Hepatocyte (in vitro differentiated cells): Measurements from ENCODE around the gene RIC1.

Experiments used
- EZH2 ChIP-seq: fragments of 200-600 bp; sonication (generic); IDR thresholded peaks from 2 replicates; pipeline ENCODE4 v1.6.1; 2016; ENCODE audit warnings: antibody characterized with exemption, mild to moderate bottlenecking, borderline replicate concordance
- EZH2phosphoT487 ChIP-seq: fragments of 200-600 bp; sonication (generic); IDR thresholded peaks from one replicate; pipeline ENCODE4 v1.6.1; 2018; ENCODE audit warnings: antibody characterized with exemption, mild to moderate bottlenecking, low read depth, moderate library complexity; ENCODE audit not compliant: unreplicated experiment, severe bottlenecking
- TF ChIP-seq, protein P1 (sequence below): fragments of 200-600 bp; sonication (generic); IDR thresholded peaks from 2 replicates; pipeline ENCODE4 v1.5.1; 2016; ENCODE audit warnings: antibody characterized with exemption, mild to moderate bottlenecking; ENCODE audit not compliant: poor library complexity

DNA sequence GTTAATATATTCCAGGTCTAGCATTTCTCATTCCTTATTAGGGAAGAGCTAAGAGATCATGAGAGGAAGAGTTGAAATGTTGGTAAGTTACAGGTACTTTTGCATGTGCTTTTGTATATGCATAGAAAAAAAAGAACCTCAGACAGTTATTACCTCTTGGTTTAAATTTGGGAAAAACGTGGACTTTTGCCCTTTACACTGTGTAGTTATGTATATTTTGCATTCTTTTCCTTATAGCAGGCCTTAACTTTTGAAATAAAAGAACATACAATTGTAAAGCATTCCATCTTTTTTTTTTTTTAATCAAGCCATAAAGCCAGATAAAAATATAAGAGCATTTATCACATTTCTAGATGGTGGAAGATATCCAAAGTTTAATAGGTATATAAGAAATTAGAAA, 61.4 kb downstream of the RIC1 start:
- TF ChIP-seq EZH2, result no peak
- TF ChIP-seq, protein P1, sequence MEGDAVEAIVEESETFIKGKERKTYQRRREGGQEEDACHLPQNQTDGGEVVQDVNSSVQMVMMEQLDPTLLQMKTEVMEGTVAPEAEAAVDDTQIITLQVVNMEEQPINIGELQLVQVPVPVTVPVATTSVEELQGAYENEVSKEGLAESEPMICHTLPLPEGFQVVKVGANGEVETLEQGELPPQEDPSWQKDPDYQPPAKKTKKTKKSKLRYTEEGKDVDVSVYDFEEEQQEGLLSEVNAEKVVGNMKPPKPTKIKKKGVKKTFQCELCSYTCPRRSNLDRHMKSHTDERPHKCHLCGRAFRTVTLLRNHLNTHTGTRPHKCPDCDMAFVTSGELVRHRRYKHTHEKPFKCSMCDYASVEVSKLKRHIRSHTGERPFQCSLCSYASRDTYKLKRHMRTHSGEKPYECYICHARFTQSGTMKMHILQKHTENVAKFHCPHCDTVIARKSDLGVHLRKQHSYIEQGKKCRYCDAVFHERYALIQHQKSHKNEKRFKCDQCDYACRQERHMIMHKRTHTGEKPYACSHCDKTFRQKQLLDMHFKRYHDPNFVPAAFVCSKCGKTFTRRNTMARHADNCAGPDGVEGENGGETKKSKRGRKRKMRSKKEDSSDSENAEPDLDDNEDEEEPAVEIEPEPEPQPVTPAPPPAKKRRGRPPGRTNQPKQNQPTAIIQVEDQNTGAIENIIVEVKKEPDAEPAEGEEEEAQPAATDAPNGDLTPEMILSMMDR, result no peak
- TF ChIP-seq EZH2phosphoT487, result no peak
